HG02938 (cell line): ENCODE measurements around the gene VSIG2.

Source experiments
- ATAC-seq: cut with Tn5 transposase; IDR thresholded peaks from one replicate; pipeline ENCODE4 v1.9.1; 2021; ENCODE audit warnings: mild to moderate bottlenecking, moderate library complexity; ENCODE audit not compliant: unreplicated experiment

The VSIG2 gene

GRCh38 chr11:124766156-124766555 is 14.1 kb upstream of the VSIG2 start:
- ATAC-seq, result no peak

- peak; percentile 19 for ATAC-seq
Observed at GRCh38 chr11:124763156-124763947, 11.3 kb upstream of the VSIG2 start.

GRCh38 chr11:124762624-124763155 is 10.6 kb upstream of the VSIG2 start:
- ATAC-seq, result peak; percentile 12

GRCh38 chr11:124762105-124762623 is 10.1 kb upstream of the VSIG2 start, which contains the start of gene ESAM:
Gene ESAM (minus strand): TSS chr11:124762290. CDS start chr11:124762154, 136 bp downstream.
- ATAC-seq, result peak; percentile 36

GRCh38 chr11:124761301-124762104 is 9.4 kb upstream of the VSIG2 start:
- peak; percentile 1 for ATAC-seq

GRCh38 chr11:124760806-124761205 is 8.8 kb upstream of the VSIG2 start:
- no peak for ATAC-seq

GRCh38 chr11:124760205-124760652 is 8.2 kb upstream of the VSIG2 start:
- ATAC-seq, result no peak

GRCh38 chr11:124759266-124760204 is 7.5 kb upstream of the VSIG2 start:
- ATAC-seq, result no peak

GRCh38 chr11:124758355-124759265 is 6.6 kb upstream of the VSIG2 start:
- peak; percentile 46 for ATAC-seq

- ATAC-seq, result no peak
Observed at GRCh38 chr11:124757320-124757719, 5.3 kb upstream of the VSIG2 start.

- ATAC-seq, result no peak
Observed at GRCh38 chr11:124756753-124757227, 4.7 kb upstream of the VSIG2 start.

GRCh38 chr11:124756033-124756752 is 4.1 kb upstream of the VSIG2 start:
- no peak for ATAC-seq

- ATAC-seq, result no peak
Observed at GRCh38 chr11:124754710-124755109, 2.7 kb upstream of the VSIG2 start.

GRCh38 chr11:124754309-124754708 is 2.3 kb upstream of the VSIG2 start:
- ATAC-seq, result no peak

GRCh38 chr11:124753624-124754023 is 1.6 kb upstream of the VSIG2 start:
- ATAC-seq, result no peak

- no peak for ATAC-seq
Observed at GRCh38 chr11:124753205-124753604, 1.1 kb upstream of the VSIG2 start.

GRCh38 chr11:124752471-124753102 is 532 bp upstream of the VSIG2 start:
- ATAC-seq, result no peak

GRCh38 chr11:124751391-124751740 is 689 bp downstream of the VSIG2 start:
- ATAC-seq, result no peak
